ENCODE data around the gene CRTC3.

The CRTC3 gene

DNA sequence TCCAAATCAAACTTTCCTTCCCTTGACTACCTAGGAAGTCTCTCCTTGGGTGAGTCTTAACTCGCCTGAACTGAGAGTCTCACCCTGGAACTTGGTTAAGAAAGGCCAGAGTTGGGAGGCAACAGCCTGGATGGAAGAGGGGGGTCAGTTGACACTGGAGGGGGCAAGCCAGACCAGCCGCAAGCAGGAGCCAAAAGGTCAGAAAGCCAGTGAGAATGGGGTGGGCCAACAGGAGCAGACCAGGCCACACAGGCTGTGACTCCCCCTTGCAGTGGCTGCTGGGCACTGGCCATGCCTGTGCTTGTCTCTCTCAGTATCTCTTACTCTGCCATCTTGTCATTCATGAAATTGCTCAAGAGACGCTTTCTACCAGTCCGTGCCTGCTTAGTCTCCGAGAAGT, 32.9 kb downstream of the CRTC3 start:
- no peak for DNase-seq (ENCODE audit: low read depth)

DNA sequence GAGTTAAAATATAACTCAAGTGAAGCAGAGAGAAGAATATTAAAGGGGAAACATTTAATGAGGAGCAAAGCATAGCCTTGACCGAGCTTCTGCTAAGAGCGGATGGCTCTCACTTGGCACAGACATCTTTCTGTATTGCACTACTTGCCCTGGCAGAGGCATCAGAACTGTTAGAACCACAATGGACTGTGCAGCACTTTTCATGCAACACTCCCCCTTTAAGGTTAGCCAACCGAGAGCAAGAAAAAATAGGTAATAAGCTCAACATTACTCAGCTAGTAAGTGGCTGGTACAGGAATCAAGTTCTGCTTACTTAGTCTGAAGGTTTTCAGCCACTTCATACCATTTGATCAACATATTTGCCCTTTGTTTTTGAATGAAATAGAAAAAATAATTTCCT, 33.7 kb downstream of the CRTC3 start:
- no peak for DNase-seq (ENCODE audit: low read depth)

DNA sequence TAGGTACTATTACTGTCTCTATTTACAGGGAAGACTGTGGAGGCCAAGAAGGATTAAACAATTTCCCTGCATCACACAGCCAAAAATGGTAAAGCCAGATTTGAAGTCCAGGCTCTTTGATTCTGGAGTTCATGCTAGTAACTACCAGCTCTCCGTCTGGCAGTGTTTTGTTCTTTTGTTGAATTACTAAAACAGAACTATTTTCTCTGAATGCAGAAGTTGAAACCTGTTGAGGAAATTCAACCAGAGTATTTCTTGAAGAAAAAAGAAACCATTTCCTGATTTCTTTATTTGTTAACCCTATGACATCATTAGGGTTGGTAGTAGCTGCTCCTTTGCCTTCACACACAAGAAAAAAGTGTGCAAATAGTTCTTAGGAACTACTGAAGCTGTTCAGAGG, 34.3 kb downstream of the CRTC3 start:
- DNase-seq (ENCODE audit: low read depth), result no peak

DNA sequence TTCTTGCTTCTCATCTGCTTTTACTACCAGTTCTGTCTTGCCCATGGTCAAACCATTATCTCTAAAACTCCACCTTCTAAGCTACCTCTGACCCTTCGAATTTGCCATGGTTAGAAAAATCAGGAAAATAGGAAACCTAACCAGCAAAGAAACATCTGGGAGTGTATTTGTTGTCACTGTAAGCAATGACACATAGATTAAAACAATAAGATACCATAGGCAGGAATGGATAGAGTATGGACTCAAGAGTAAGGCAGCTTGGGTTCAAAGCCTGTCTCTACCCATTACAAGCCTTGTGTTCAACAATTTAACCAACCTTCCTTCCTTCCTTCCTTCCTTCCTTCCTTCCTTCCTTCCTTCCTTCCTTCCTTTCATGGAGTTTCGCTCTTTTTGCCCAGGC, 34.9 kb downstream of the CRTC3 start:
- DNase-seq (ENCODE audit: low read depth), result no peak

DNA sequence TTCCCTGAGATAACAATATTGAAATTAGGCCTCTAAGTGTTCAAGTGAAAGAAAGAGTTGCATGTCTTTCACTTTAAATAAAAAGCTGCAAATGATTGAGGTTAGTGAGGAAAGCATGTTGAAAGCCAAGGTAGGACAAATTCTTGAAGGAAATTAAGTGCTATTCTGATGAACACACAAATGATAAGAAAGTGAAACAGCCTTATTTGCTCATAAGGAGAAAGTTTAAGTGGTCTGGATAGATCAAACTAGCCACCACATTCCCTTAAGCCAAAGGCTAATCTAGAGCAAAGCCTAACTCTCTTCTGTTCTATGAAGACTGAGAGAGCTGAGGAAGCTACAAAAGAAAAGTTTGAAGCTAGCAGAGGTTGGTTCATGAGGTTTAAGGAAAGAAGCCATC, 36.1 kb downstream of the CRTC3 start:
- DNase-seq (ENCODE audit: low read depth), result no peak

DNA sequence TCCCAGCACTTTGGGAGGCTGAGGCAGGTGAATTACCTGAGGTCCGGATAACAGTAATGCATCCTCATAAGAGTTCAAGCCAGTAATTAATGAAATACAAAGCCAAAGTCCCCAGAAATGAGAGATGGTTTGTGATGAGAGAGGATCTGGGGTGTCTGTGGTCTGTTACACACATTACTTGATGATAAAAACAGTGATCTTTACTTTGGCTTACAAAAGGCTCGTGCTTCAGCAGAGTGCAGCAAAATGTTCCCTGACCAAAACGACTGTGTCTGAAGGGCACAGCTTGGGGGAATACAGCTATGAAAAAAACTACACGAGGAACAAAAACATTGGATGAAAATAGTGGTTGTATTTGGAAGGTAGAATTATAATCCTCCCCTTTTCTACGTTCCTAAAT, 40.9 kb downstream of the CRTC3 start:
- no peak for DNase-seq (ENCODE audit: low read depth)

DNA sequence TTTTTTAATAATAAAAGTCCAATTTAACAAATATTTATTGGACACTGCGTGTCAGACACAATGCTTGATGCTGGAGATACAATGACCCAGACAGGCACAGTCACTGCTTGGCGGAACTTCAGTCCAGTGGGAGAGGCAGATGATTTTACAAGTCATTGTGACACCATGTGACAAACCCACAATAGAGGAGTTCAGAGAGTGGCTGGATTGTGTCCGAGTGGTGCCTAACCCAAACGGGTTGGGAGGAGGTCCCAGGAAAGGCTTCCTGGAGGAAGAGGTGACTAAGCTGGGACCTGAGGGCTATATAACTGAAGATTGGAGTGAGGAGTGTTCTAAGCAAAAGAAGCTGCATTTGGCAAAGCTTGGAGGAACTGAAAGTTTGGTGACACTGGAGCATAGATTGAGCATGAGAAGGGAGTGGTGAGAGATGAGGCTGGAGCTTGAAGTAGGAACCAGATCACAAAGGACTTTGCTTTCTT, 41.4 kb downstream of the CRTC3 start:
- no peak for DNase-seq (ENCODE audit: low read depth)

DNA sequence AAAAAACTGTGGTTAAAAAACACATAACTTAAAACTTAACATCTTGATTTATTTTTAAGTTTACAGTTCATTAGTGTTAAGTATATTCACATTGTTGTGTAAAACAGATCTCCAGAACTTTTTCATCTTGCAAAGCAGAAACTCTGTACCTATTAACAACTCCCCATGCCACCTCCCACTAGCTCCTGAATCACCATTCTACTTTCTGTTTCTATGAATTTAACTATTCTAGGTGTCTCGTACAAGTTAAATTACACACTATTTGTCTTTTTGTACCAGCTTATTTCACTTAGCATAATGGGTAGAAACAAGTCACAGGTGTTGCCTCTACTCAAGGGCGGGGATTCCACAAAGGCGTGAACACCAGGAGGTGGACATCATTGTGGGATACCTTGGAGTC, 43.2 kb downstream of the CRTC3 start:
- no peak for DNase-seq (ENCODE audit: low read depth)

DNA sequence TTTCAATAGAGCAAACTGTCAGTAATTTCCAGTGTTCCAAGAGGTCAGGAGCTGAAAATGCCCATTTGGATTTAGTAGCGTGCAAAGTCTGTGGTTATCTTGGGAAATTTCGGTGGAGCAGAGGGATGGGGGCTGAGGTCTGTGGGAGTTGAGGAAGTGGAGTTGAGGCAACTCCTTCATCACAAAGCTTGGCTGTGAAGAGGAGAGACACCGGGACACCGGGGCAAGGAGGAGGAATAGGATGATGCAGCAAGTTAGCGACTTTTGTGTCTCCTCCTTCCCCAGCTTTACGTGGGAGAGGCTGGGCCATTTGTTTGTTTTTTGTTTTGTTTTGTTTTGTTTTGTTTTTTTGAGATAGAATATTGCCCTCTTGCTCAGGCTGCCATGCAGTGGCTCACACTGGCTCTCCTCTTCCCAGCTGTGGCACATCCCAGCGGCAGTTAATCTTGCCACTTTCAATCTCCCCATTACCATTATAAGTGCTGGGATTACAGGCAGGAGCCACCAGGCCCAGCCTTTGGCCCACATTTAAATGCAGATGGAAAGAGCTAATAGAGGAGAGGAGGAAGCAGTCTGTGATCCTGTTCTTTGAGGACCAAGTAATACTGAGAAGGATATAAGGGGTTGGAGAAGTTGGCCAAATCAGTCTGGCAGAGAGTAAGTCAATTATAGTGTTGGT, 47.1 kb downstream of the CRTC3 start:
- DNase-seq (ENCODE audit: low read depth), result no peak

DNA sequence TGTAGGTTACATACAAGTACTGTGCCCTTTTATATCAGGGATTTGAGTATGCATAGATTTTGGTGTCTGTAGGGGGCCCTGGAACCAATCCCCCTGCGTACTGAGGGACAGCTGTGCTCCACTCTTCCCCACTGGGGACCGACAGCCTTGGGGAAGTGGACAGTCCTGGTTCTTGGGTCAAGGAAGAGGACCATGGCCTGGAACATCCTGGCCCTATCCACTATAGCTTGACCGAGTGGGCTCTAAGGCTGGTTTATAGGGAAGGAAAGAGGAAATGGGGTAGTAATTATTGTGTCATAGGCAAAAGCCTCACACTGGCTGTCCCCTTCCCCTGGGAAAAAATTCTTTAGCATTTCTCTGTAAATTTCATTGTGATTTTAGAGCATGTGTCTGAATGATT, 49.5 kb downstream of the CRTC3 start:
- no peak for DNase-seq (ENCODE audit: low read depth)

DNA sequence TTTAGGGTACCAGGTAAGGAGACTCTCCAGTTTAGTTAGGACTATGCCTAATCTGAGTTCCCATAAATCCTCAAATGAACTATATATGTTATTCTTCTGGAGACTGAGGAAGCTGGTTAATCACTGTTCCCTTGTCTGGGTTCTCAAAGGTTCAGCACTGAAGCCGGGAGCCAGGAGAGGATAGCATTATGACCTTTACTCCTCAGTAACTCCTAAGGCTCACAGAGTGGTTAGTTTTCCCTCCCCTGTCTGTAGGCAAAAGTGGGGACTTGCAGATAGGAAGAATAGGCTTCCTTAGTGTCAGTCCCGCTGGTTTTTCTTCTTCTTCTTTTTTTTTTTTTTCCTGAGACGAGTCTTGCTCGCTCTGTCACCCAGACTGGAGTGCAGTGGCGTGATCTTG, 50.4 kb downstream of the CRTC3 start:
- DNase-seq (ENCODE audit: low read depth), result no peak

DNA sequence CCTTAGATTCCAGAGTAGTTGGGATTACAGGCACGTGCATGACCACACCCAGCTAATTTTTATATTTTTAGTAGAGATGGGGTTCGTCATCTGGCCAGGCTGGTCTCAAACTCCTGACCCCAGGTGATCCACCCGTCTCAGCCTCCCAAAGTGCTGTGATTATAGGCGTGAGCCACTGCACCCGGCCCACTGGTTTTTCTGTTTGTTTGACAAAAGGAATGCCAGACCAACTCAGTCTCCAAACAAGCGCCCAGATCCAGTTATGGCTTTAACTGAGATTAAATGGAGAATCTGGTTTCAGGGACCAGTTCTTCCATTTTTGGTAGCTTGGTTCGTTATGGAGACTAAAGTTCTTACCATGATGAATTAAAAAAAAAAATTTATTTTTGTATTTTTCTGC, 50.8 kb downstream of the CRTC3 start:
- DNase-seq (ENCODE audit: low read depth), result no peak

DNA sequence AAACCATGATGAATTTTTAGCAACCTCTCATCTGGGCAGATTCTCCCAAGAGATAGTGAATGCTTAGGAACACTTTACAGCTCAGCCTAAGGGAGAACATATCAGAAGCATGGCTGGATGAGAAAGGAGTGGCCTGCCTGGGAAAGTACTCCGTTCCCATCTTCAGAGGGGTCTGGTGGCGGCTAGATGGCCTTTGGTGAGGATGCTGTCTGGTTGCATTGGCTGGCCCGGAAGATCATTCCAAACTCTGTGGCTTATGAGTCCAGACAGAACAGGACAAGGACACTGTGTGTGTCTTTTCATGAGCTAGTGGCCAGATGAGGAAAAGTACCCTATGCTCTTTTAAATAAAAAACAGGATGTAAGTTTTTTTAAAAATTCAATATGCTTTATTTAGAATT, 51.2 kb downstream of the CRTC3 start:
- no peak for DNase-seq (ENCODE audit: low read depth)

DNA sequence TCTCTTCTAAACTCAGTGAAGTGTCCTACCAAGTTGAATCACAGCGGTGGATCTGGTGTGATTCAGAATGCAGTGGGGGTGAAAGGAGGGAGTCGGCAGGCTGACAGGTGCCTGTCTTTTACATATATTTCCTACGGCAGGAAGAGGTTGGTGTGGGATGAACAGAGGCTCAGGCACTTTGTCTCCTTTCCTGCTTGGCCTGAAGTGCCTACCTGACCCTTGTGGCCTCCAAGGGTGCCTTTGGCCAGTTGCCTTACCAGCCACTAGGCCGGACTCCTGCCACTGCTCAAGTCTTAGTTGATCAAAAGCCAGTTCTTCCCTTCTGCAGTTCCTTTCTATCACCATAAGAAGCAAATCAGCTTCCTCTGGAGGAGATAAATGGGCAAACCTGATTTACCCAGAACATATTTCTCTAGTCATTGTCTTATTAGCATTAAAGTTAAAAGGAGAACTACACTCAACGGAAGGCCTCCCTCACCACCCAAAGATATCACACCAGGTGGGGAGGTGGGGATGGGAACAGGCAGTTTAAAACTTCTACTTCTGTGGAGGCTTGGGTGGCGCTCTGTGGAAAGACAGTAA, 52.1 kb downstream of the CRTC3 start:
- DNase-seq (ENCODE audit: low read depth), result no peak

DNA sequence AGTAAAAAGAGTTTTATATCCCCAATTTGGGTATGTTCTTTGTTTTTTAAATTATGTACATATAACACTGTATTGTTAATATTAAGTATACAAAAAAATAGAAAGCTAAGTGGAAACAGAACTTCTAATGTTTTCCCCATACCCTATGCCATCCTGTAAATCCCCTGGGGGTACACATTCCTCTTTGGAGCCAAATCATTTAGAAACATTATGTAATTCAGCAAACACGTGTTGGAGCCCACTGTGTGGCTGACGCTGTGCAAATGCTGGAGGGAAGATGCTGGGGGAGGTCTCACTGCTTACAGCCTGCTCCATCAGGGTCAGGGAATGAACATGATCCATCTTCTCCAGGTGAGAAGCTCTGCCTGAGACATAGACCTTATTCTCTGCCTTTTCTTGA, 52.8 kb downstream of the CRTC3 start:
- DNase-seq (ENCODE audit: low read depth), result no peak

DNA sequence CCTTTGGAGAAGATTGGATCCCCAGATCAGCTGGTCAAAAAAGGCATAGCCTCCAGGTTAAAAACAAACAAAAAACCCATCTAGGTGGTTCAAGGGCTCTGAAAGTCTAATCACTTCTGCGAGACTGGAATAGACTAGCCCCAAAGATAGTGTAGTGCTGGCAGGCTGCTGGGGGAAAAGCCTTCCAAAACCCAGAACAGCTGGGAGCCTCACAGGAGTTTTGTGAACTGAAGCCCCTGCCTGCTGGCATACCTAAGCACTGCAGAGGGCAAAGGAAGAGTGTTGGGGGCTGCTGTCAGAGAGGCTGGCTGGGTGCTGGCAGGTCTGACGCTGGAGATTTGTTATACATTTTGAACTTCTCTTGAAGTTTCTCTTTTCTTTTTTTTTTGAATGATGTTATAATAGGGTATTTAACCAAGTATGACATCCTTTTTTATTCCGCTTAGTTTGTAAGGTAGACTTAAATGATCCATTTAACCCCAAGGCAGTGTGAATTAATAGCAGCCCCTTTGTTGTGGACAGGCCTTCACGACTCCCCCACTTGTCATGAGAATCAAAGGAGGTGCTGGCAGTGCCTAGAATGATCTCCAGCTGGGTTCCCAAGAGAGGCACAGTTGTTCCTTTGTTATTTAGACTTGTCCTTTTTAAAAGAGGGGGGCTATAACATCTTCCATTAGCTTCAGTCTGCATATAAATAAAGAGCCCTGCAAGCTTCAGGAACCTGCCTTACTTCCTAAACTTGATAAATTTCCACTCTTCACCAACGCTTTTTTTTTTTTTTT, 53.9 kb downstream of the CRTC3 start:
- DNase-seq (ENCODE audit: low read depth), result no peak

DNA sequence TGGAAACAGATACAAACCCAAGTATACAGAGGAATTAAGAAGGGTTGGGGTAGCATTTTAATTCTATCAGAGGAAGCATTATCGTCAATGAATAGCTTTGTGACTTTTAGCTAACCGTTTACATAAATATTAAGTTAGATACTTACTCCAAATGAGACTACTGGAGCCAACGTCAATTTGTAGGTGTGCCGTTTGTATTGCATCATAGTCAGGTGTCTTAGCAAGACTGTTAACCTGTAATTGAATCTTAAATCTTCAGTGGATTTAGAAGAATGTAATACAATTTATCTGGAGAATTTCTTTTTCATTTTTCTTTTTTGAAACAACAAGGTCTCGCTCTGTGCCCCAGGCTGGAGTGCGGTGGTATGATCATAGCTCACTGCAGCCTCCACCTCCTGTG, 55.1 kb downstream of the CRTC3 start:
- DNase-seq (ENCODE audit: low read depth), result no peak

DNA sequence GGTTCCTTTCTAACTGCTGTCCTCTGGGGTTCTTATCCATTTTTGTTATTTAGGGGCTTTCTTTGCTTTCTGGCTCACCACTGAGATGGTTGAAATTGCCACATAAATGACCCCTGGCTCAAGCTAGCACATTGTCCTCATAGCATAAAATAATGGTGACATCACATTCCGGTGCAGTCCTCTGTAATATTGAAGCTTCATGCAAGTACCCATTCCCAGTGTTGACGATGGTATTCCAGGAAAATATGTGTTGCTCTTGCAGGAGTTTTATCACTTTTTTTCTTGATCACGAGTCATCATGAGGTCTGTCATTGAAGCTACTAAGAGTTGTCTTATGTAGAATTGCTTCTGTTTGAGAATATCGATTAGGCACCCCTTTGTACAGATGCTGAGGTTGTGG, 56.1 kb downstream of the CRTC3 start:
- no peak for DNase-seq (ENCODE audit: low read depth)

DNA sequence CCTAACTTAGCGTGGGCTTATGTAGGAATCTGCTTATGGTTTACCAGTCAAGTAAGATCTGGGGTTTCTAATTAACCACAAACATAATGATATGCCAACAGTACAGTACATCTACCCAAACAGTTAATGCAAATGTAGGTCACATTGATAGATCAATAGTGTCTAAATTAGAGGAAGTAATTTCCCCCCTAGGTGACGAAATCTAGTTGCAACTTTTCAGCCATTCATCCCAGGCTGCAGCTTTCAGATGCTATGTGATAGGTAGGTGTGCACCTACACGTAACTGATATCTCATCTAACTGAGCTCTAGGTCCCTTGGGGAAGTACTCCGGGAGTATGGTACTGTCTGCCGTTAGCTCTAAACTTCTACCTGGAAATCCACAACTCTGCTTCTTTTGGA, 57.2 kb downstream of the CRTC3 start:
- no peak for DNase-seq (ENCODE audit: low read depth)

DNA sequence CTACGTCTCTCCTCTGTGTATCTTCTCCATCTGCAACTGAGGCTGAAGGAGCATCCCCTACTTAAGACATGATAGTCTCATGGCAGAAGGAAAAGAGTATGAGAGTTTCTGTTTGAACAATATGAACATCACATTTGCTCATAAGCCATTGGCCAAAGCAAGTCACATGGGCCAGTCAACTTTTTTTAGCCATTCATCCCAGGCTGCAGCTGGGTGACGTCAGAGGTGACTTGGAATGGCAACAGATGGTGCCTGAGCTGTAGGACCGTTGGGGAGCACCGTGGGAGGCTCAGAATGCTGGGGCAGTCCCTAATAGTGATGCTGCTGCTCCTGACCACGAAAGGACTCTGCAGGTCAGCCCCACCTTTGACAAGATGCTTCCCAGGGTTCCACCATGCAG, 58.7 kb downstream of the CRTC3 start:
- DNase-seq (ENCODE audit: low read depth), result no peak

DNA sequence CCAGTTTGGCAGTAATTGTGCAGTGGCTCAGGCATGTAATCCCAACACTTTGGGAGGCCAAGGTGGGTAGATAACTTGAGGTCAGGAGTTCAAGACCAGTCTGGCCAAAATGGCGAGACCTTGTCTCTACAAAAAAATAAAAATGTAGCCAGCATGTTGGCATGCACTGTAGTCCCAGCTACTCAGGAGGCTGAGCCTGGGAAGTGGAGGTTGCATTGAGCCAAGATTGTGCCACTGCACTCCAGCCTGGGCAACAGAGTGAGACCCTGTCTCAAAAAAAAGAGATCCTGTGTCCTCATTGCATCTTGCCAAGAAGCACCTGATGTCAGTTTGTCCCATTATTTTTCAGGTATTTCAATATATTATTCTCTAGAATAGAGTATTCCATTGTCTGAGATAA, 61.8 kb downstream of the CRTC3 start:
- no peak for DNase-seq (ENCODE audit: low read depth)

DNA sequence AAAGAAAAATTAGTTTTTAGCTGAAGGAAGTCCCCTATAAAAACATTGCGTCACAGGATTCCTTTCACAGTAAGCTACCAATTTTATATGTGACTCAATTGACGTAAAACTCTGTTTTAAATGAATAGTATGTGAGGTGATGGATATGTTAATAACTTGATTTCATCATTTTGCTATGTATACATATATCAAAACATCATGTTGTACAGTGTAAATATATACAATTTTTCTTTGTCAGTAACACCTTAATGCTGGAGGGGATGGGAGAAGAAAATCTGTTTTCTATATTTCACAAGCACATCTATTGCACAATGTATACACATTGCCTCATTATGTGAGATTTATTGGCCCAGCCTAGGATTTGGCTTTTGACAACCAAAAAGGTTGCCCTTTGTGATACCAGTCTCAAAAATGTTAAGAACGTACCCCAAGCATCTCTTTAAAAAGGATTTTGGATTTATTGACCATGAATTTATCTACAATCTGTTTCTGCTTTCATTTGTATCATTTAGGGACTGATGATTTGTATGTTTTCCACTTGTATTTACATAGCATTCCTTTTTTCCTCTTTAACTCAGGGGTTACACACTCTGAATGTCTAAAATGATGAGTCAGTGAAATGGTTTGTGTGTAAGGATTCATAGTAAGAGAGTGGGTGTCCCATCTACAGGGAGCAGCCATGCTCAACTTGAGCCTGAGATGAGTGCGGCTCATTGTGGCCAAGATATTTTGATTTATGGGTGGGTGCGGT, 62.6 kb downstream of the CRTC3 start:
- DNase-seq (ENCODE audit: low read depth), result peak; percentile 77

Measured in GM04503 (cell line).